ENCODE data around the gene HOXB6.

HOXB6 gene

GRCh38 chr17:48621410-48622392 lies 16.9 kb upstream of the HOXB6 start:
- Histone ChIP-seq H3K4me3 (ENCODE audit: control insufficient read depth in 1 of 7, extremely low read depth in 1 of 7, insufficient read depth in 4 of 7, low read depth in 2 of 7, low read length in 6 of 7) (no peak overlapping the region), H3K9me3 (ENCODE audit: control extremely low read depth in 1 of 5, control insufficient read depth in 4 of 5, insufficient read depth in 2 of 5, low read depth in 1 of 5, low read length in 4 of 5) (no peaks in the 10 kb centered on the region), H3K27ac (ENCODE audit: insufficient read depth in 1 of 2, low read depth in 1 of 2, low read length in 2 of 2, poor library complexity in 1 of 2, severe bottlenecking in 2 of 2) (no peak overlapping the region), H3K36me3 (ENCODE audit: control insufficient read depth in 4 of 4, insufficient read depth in 4 of 4, low read length in 3 of 4) (no peaks in the 10 kb centered on the region), H3K27me3 (replicated peaks in 2 of 5; ENCODE audit: control insufficient read depth in 4 of 5, insufficient read depth in 5 of 5, low read length in 4 of 5) (peaks cover 14 to 98% (median 58%) of the 10 kb centered on the region in 5 experiments), H3K4me1 (ENCODE audit: control extremely low read depth in 1 of 4, control insufficient read depth in 4 of 4, insufficient read depth in 4 of 4, low read length in 3 of 4) (peaks cover 0 to 44% (median 39%) of the 10 kb centered on the region in 4 experiments)
- ChIA-PET CTCF (interaction anchor here (0.8 to 3.0 kb wide), 3 partner anchors 10 to 595 kb away, joined by 3 to 14 read pairs (median 12); no protein-coding TSS in a partner anchor), POLR2A (no interaction called here)
- no peak for DNase-seq
- WGBS (ENCODE audit: insufficient coverage) = 84% methylated on average over 28 of the region's 41 CpGs

- Histone ChIP-seq H3K27me3 (replicated peaks in 2 of 5; ENCODE audit: control insufficient read depth in 4 of 5, insufficient read depth in 5 of 5, low read length in 4 of 5) (peaks cover 14 to 100% (median 62%) of the 10 kb centered on the region in 5 experiments), H3K27ac (ENCODE audit: insufficient read depth in 1 of 2, low read depth in 1 of 2, low read length in 2 of 2, poor library complexity in 1 of 2, severe bottlenecking in 2 of 2) (no peak overlapping the region), H3K36me3 (ENCODE audit: control insufficient read depth in 4 of 4, insufficient read depth in 4 of 4, low read length in 3 of 4) (no peaks in the 10 kb centered on the region), H3K9me3 (ENCODE audit: control extremely low read depth in 1 of 5, control insufficient read depth in 4 of 5, insufficient read depth in 2 of 5, low read depth in 1 of 5, low read length in 4 of 5) (no peaks in the 10 kb centered on the region), H3K4me1 (ENCODE audit: control extremely low read depth in 1 of 4, control insufficient read depth in 4 of 4, insufficient read depth in 4 of 4, low read length in 3 of 4) (peaks cover 0 to 33% (median 29%) of the 10 kb centered on the region in 4 experiments), H3K4me3 (ENCODE audit: control insufficient read depth in 1 of 7, extremely low read depth in 1 of 7, insufficient read depth in 4 of 7, low read depth in 2 of 7, low read length in 6 of 7) (no peak overlapping the region)
- WGBS (ENCODE audit: insufficient coverage) = 93% methylated on average over 4 of the region's 6 CpGs
- no peak for DNase-seq
- CTCF ChIA-PET = interaction anchor here (1.7 to 2.9 kb wide), 2 partner anchors 12 to 22 kb away, joined by 3 to 12 read pairs; no protein-coding TSS in a partner anchor
- POLR2A ChIA-PET = no interaction called here
These were observed 15.8 kb upstream of the HOXB6 start for GRCh38 chr17:48620461-48621139.

GRCh38 chr17:48619826-48620449 lies 15.2 kb upstream of the HOXB6 start:
- WGBS (ENCODE audit: insufficient coverage) = 87% methylated on average over 32 of the region's 32 CpGs
- DNase-seq = no peak
- H3K27me3 ChIP-seq (replicated peaks in 2 of 5; ENCODE audit: control insufficient read depth in 4 of 5, insufficient read depth in 5 of 5, low read length in 4 of 5) = peaks cover 14 to 100% (median 61%) of the 10 kb centered on the region in 5 experiments
- CTCF ChIA-PET = interaction anchor here (1.2 to 2.9 kb wide), 3 partner anchors 12 to 173 kb away, joined by 3 to 12 read pairs (median 3); no protein-coding TSS in a partner anchor
- no peak overlapping the region for H3K27ac ChIP-seq (ENCODE audit: insufficient read depth in 1 of 2, low read depth in 1 of 2, low read length in 2 of 2, poor library complexity in 1 of 2, severe bottlenecking in 2 of 2)
- no peaks in the 10 kb centered on the region for H3K9me3 ChIP-seq (ENCODE audit: control extremely low read depth in 1 of 5, control insufficient read depth in 4 of 5, insufficient read depth in 2 of 5, low read depth in 1 of 5, low read length in 4 of 5)
- no peak overlapping the region for H3K4me3 ChIP-seq (ENCODE audit: control insufficient read depth in 1 of 7, extremely low read depth in 1 of 7, insufficient read depth in 4 of 7, low read depth in 2 of 7, low read length in 6 of 7)
- H3K4me1 ChIP-seq (ENCODE audit: control extremely low read depth in 1 of 4, control insufficient read depth in 4 of 4, insufficient read depth in 4 of 4, low read length in 3 of 4) = peaks cover 0 to 29% (median 23%) of the 10 kb centered on the region in 4 experiments
- no peaks in the 10 kb centered on the region for H3K36me3 ChIP-seq (ENCODE audit: control insufficient read depth in 4 of 4, insufficient read depth in 4 of 4, low read length in 3 of 4)
- POLR2A ChIA-PET = no interaction called here

- DNase-seq = peak; percentile 80 to 83 (median 81)
- WGBS (ENCODE audit: insufficient coverage) = 7% methylated on average over 15 of the region's 25 CpGs
These were observed 13.6 kb upstream of the HOXB6 start for GRCh38 chr17:48618256-48618896.

GRCh38 chr17:48617471-48618255 lies 12.9 kb upstream of the HOXB6 start:
- CTCF ChIA-PET = interaction anchor here (0.6 to 2.1 kb wide), 20 partner anchors 9 to 592 kb away, joined by 3 to 8 read pairs (median 4); partner anchors contain the start of gene HOXB5
- Histone ChIP-seq H3K36me3 (ENCODE audit: control insufficient read depth in 4 of 4, insufficient read depth in 4 of 4, low read length in 3 of 4) (no peaks in the 10 kb centered on the region), H3K4me1 (ENCODE audit: control extremely low read depth in 1 of 4, control insufficient read depth in 4 of 4, insufficient read depth in 4 of 4, low read length in 3 of 4) (peaks cover 0 to 40% (median 34%) of the 10 kb centered on the region in 4 experiments), H3K9me3 (ENCODE audit: control extremely low read depth in 1 of 5, control insufficient read depth in 4 of 5, insufficient read depth in 2 of 5, low read depth in 1 of 5, low read length in 4 of 5) (no peaks in the 10 kb centered on the region), H3K27me3 (replicated peaks in 2 of 5; ENCODE audit: control insufficient read depth in 4 of 5, insufficient read depth in 5 of 5, low read length in 4 of 5) (peaks cover 14 to 100% (median 60%) of the 10 kb centered on the region in 5 experiments), H3K27ac (ENCODE audit: insufficient read depth in 1 of 2, low read depth in 1 of 2, low read length in 2 of 2, poor library complexity in 1 of 2, severe bottlenecking in 2 of 2) (no peak overlapping the region), H3K4me3 (ENCODE audit: control insufficient read depth in 1 of 7, extremely low read depth in 1 of 7, insufficient read depth in 4 of 7, low read depth in 2 of 7, low read length in 6 of 7) (peak overlapping the region in 2 of 7 experiments; percentile 27 to 42)
- no peak for DNase-seq
- 8% methylated on average over 39 of the region's 43 CpGs for WGBS (ENCODE audit: insufficient coverage)
- POLR2A ChIA-PET = interaction anchor here (0.6 kb wide), 1 partner anchor 29 kb away, joined by 4 read pairs; no protein-coding TSS in a partner anchor

More at GRCh38 chr17:48618256-48618896, 13.6 kb upstream of the HOXB6 start:
- CTCF ChIA-PET = interaction anchor here (0.6 to 2.1 kb wide), 19 partner anchors 8 to 642 kb away, joined by 3 to 8 read pairs (median 4); partner anchors contain the start of gene HOXB5
- Histone ChIP-seq H3K4me3 (ENCODE audit: control insufficient read depth in 1 of 7, extremely low read depth in 1 of 7, insufficient read depth in 4 of 7, low read depth in 2 of 7, low read length in 6 of 7) (peak overlapping the region in 6 of 7 experiments; percentile 34 to 70 (median 46)), H3K36me3 (ENCODE audit: control insufficient read depth in 4 of 4, insufficient read depth in 4 of 4, low read length in 3 of 4) (no peaks in the 10 kb centered on the region), H3K27ac (ENCODE audit: insufficient read depth in 1 of 2, low read depth in 1 of 2, low read length in 2 of 2, poor library complexity in 1 of 2, severe bottlenecking in 2 of 2) (no peak overlapping the region), H3K4me1 (ENCODE audit: control extremely low read depth in 1 of 4, control insufficient read depth in 4 of 4, insufficient read depth in 4 of 4, low read length in 3 of 4) (peaks cover 0 to 36% (median 28%) of the 10 kb centered on the region in 4 experiments), H3K9me3 (ENCODE audit: control extremely low read depth in 1 of 5, control insufficient read depth in 4 of 5, insufficient read depth in 2 of 5, low read depth in 1 of 5, low read length in 4 of 5) (no peaks in the 10 kb centered on the region), H3K27me3 (replicated peaks in 2 of 5; ENCODE audit: control insufficient read depth in 4 of 5, insufficient read depth in 5 of 5, low read length in 4 of 5) (peaks cover 14 to 100% (median 67%) of the 10 kb centered on the region in 5 experiments)
- POLR2A ChIA-PET = interaction anchor here (0.6 kb wide), 1 partner anchor 30 kb away, joined by 4 read pairs; no protein-coding TSS in a partner anchor

All from common myeloid progenitor, CD34-positive (primary cell).